K562 (cell line): ENCODE data around the gene NRCAM. TPM values are rescaled to one million over a fixed set of nuclear protein-coding genes. Genes with fewer than 3 reads are reported as not detected.

Experiments used
- BRCA1 ChIP-seq, 2 experiments: fragments of 450-650 bp in 1 of 2; sonication (generic) in 1 of 2; formaldehyde crosslinking in 1 of 2; IDR thresholded peaks; 2 replicates each; pipeline versions ENCODE4 v1.5.0 to v1.6.1; 2017 to 2020; ENCODE audit warnings: mild to moderate bottlenecking in 1 of 2, missing genetic modification reagents in 1 of 2
- FOSL1 ChIP-seq: fragments of 200-800 bp; sonication (Bioruptor generic); conservative IDR thresholded peaks from 2 replicates; pipeline ENCODE4 v1.6.1; 2016; ENCODE audit warnings: missing genetic modification characterization, missing compliant biosample characterization
- NFRKB ChIP-seq: fragments of 450-650 bp; IDR thresholded peaks from 2 replicates; pipeline ENCODE4 v1.6.1; 2016; ENCODE audit warnings: low read depth
- RHOXF2B ChIP-seq: fragments of 250-450 bp; sonication (Bioruptor Pico); conservative IDR thresholded peaks from 2 replicates; pipeline ENCODE4 v1.5.1; 2021
- SIN3A ChIP-seq, 2 experiments: fragments of 150-350 bp in 1 of 2; IDR thresholded peaks; 2 replicates each; pipeline ENCODE4 v1.6.1; 2011 to 2016; ENCODE audit warnings: borderline replicate concordance in 2 of 2, low read depth in 2 of 2, low read length in 2 of 2, mild to moderate bottlenecking in 2 of 2, moderate library complexity in 2 of 2; ENCODE audit not compliant: control insufficient read depth in 1 of 2
- SMAD1 ChIP-seq: fragments of 150-350 bp; IDR thresholded peaks from 2 replicates; pipeline ENCODE4 v1.6.1; 2014; ENCODE audit warnings: low read length, low read depth; ENCODE audit not compliant: partially characterized antibody
- SREBF2 ChIP-seq: sonication (generic); formaldehyde crosslinking; IDR thresholded peaks from 2 replicates; pipeline ENCODE4 v1.4.0; 2020; ENCODE audit warnings: mild to moderate bottlenecking, missing genetic modification reagents
- TBL1XR1 ChIP-seq, 2 experiments: IDR thresholded peaks; 2 replicates each; pipeline ENCODE4 v1.6.1; 2012; ENCODE audit warnings: improper control_type of control experiment in 2 of 2, low read length in 2 of 2, mild to moderate bottlenecking in 1 of 2
- polyA plus RNA-seq, 8 experiments: library from polyadenylated mRNA; depleted of rRNA in 4 of 8; stranded (reverse) in 5 of 8; unstranded in 3 of 8; fragments of >200 nt; fragmentation: Nextera tagmentation in 2 of 8; fragmentation: Illumina TruSeq in 1 of 8; extraction: Ambion mirVana in 2 of 8; extraction: Trizol in 1 of 8; gene quantifications; 2 replicates each; pipeline versions ENCODE4 v1.2.1 to v1.2.3, GENCODE V29; 2011 to 2014; ENCODE audit warnings: inconsistent platforms in 1 of 8, missing spikeins in 1 of 8
- total RNA-seq, 7 experiments: library from RNA; depleted of rRNA in 6 of 7; stranded (reverse); fragments of >200 nt in 6 of 7; fragmentation: Illumina TruSeq in 2 of 7; extraction: Trizol in 2 of 7; gene quantifications; 2 replicates each; pipeline versions ENCODE4 v1.2.1 to v1.2.3, GENCODE V29; 2011 to 2021; ENCODE audit warnings: low replicate concordance in 1 of 7
- TF ChIP-seq, protein P1 (sequence below): sonication (generic); formaldehyde crosslinking; IDR thresholded peaks from 2 replicates; pipeline ENCODE4 v1.8.1; 2023; ENCODE audit warnings: missing genetic modification reagents, mild to moderate bottlenecking, borderline replicate concordance
- TF ChIP-seq, protein P2 (sequence below): fragments of 250-450 bp; sonication (Bioruptor Pico); IDR thresholded peaks from 2 replicates; pipeline ENCODE4 v1.4.0; 2020; ENCODE audit warnings: mild to moderate bottlenecking, moderate library complexity
- TF ChIP-seq, protein P3 (sequence below): sonication (generic); formaldehyde crosslinking; IDR thresholded peaks from 2 replicates; pipeline ENCODE4 v1.8.0; 2022; ENCODE audit warnings: mild to moderate bottlenecking, missing genetic modification reagents
- TF ChIP-seq, protein P4 (sequence below): IDR thresholded peaks from 2 replicates; pipeline ENCODE4 v1.6.1; 2016; ENCODE audit warnings: missing genetic modification characterization, missing compliant biosample characterization
- TF ChIP-seq, protein P5 (sequence below): fragments of 450-650 bp; formaldehyde crosslinking; IDR thresholded peaks from 2 replicates; pipeline ENCODE4 v1.4.0; 2020; ENCODE audit warnings: mild to moderate bottlenecking

Gene NRCAM
- total and polyA plus RNA-seq, 9 of the 15 experiments (the other 6 are each of a cell fraction or from before 2014, with no cell fraction given), result 0.03 to 0.54 (median 0.12) TPM; not detected in 1

DNA sequence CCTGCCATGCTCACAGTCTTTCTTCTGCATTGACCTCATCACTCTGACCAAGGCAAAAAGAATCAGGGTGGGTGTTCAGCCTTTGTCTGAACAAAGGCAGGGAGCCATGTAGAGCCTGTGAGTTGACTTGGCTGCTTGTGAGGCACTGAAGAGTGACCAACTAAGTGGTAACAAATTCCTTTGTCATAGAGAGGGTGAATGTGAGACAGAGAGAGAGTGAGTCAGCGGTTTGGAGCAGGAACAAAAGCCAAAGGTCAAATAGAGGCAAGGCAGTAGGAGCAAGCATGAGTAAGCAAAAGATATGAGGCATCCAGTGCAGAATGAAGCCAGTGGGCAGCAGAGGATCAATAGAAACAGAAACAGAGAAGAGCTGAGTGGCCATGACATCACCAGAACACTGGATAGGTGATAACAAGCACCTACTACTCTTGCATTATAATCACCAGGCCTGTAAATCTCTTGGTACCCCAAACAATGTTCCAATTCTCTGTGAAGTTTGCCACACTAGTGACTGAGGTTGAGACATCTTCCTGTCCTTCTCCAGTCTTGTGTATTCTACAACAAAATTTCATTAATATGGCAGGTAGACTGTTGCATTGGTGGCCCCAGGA is 209.9 kb downstream of the NRCAM start (continued):
- TF ChIP-seq, protein P1, sequence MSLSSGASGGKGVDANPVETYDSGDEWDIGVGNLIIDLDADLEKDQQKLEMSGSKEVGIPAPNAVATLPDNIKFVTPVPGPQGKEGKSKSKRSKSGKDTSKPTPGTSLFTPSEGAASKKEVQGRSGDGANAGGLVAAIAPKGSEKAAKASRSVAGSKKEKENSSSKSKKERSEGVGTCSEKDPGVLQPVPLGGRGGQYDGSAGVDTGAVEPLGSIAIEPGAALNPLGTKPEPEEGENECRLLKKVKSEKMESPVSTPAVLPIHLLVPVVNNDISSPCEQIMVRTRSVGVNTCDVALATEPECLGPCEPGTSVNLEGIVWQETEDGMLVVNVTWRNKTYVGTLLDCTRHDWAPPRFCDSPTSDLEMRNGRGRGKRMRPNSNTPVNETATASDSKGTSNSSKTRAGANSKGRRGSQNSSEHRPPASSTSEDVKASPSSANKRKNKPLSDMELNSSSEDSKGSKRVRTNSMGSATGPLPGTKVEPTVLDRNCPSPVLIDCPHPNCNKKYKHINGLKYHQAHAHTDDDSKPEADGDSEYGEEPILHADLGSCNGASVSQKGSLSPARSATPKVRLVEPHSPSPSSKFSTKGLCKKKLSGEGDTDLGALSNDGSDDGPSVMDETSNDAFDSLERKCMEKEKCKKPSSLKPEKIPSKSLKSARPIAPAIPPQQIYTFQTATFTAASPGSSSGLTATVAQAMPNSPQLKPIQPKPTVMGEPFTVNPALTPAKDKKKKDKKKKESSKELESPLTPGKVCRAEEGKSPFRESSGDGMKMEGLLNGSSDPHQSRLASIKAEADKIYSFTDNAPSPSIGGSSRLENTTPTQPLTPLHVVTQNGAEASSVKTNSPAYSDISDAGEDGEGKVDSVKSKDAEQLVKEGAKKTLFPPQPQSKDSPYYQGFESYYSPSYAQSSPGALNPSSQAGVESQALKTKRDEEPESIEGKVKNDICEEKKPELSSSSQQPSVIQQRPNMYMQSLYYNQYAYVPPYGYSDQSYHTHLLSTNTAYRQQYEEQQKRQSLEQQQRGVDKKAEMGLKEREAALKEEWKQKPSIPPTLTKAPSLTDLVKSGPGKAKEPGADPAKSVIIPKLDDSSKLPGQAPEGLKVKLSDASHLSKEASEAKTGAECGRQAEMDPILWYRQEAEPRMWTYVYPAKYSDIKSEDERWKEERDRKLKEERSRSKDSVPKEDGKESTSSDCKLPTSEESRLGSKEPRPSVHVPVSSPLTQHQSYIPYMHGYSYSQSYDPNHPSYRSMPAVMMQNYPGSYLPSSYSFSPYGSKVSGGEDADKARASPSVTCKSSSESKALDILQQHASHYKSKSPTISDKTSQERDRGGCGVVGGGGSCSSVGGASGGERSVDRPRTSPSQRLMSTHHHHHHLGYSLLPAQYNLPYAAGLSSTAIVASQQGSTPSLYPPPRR (CRISPR knock-in tag), result no peak
- 0 out of 2 replicates have a peak, but pooled peaks have one; percentile 78 for TF ChIP-seq SREBF2
- TF ChIP-seq, protein P2, sequence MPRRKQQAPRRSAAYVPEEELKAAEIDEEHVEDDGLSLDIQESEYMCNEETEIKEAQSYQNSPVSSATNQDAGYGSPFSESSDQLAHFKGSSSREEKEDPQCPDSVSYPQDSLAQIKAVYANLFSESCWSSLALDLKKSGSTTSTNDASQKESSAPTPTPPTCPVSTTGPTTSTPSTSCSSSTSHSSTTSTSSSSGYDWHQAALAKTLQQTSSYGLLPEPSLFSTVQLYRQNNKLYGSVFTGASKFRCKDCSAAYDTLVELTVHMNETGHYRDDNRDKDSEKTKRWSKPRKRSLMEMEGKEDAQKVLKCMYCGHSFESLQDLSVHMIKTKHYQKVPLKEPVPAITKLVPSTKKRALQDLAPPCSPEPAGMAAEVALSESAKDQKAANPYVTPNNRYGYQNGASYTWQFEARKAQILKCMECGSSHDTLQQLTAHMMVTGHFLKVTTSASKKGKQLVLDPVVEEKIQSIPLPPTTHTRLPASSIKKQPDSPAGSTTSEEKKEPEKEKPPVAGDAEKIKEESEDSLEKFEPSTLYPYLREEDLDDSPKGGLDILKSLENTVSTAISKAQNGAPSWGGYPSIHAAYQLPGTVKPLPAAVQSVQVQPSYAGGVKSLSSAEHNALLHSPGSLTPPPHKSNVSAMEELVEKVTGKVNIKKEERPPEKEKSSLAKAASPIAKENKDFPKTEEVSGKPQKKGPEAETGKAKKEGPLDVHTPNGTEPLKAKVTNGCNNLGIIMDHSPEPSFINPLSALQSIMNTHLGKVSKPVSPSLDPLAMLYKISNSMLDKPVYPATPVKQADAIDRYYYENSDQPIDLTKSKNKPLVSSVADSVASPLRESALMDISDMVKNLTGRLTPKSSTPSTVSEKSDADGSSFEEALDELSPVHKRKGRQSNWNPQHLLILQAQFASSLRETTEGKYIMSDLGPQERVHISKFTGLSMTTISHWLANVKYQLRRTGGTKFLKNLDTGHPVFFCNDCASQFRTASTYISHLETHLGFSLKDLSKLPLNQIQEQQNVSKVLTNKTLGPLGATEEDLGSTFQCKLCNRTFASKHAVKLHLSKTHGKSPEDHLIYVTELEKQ (CRISPR knock-in tag), result no peak
- peak; percentile 94 for TF ChIP-seq NFRKB
- TF ChIP-seq, protein P3, sequence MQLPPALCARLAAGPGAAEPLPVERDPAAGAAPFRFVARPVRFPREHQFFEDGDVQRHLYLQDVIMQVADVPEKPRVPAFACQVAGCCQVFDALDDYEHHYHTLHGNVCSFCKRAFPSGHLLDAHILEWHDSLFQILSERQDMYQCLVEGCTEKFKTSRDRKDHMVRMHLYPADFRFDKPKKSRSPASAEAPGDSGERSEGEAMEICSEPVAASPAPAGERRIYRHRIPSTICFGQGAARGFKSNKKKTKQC (CRISPR knock-in tag), result no peak
- no peak for TF ChIP-seq SMAD1
- TF ChIP-seq, protein P4, sequence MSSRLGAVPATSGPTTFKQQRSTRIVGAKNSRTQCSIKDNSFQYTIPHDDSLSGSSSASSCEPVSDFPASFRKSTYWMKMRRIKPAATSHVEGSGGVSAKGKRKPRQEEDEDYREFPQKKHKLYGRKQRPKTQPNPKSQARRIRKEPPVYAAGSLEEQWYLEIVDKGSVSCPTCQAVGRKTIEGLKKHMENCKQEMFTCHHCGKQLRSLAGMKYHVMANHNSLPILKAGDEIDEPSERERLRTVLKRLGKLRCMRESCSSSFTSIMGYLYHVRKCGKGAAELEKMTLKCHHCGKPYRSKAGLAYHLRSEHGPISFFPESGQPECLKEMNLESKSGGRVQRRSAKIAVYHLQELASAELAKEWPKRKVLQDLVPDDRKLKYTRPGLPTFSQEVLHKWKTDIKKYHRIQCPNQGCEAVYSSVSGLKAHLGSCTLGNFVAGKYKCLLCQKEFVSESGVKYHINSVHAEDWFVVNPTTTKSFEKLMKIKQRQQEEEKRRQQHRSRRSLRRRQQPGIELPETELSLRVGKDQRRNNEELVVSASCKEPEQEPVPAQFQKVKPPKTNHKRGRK (tag), result no peak
- TF ChIP-seq, protein P5, sequence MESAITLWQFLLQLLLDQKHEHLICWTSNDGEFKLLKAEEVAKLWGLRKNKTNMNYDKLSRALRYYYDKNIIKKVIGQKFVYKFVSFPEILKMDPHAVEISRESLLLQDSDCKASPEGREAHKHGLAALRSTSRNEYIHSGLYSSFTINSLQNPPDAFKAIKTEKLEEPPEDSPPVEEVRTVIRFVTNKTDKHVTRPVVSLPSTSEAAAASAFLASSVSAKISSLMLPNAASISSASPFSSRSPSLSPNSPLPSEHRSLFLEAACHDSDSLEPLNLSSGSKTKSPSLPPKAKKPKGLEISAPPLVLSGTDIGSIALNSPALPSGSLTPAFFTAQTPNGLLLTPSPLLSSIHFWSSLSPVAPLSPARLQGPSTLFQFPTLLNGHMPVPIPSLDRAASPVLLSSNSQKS (CRISPR knock-in tag), result no peak
- peak; percentile 20 to 84; a peak in 3 of 4 replicates for TF ChIP-seq TBL1XR1 (IDR thresholded peaks at IDR 0.05; ENCODE audit: low read length in 2 of 2)
- no peak for TF ChIP-seq SIN3A (IDR thresholded peaks at IDR 0.05; ENCODE audit: borderline replicate concordance in 2 of 2, control insufficient read depth in 1 of 2, low read depth in 2 of 2, low read length in 2 of 2)
- no peak for TF ChIP-seq BRCA1 (IDR thresholded peaks at IDR 0.05)
- TF ChIP-seq BRCA1 (CRISPR knock-in tag; IDR thresholded peaks at IDR 0.05), result no peak
- TF ChIP-seq RHOXF2B (CRISPR knock-in tag), result no peak
- peak; percentile 95 for TF ChIP-seq FOSL1
